ENCODE data around the gene PDE6C. TPM values are rescaled to one million over a fixed set of nuclear protein-coding genes. Genes with fewer than 3 reads are reported as not detected.

The PDE6C gene
- total RNA-seq, 4 donors from 2014 or later, result not detected

GRCh38 chr10:93697207-93697606, 84.9 kb downstream of the PDE6C start:
- no peak for TF ChIP-seq POLR2A (IDR thresholded peaks at IDR 0.05)
- TF ChIP-seq CTCF (IDR thresholded peaks at IDR 0.05), result no peak
- TF ChIP-seq EP300 (IDR thresholded peaks at IDR 0.05), result no peak
- Histone ChIP-seq H3K9me3 (no peaks in the 10 kb centered on the region), H3K36me3 (peaks cover 0 to 64% (median 0%) of the 10 kb centered on the region in 3 donors), H3K4me1 (peaks cover 0 to 45% (median 4%) of the 10 kb centered on the region in 4 donors), H3K27ac (no peak overlapping the region), H3K4me3 (no peak overlapping the region), H3K27me3 (no peaks in the 10 kb centered on the region)
- no peak for DNase-seq (ENCODE audit: low spot score in 2 of 2)
- 78 to 87% methylated on average over 2 of the region's 2 CpGs for WGBS, 2 donors

- Histone ChIP-seq H3K4me3 (peak overlapping the region; percentile 39 to 76 (median 67)), H3K27ac (peak overlapping the region; percentile 73 to 96 (median 86)), H3K9me3 (no peaks in the 10 kb centered on the region), H3K27me3 (no peaks in the 10 kb centered on the region), H3K4me1 (peaks cover 0 to 47% (median 6%) of the 10 kb centered on the region in 4 donors), H3K36me3 (peaks cover 0 to 28% (median 0%) of the 10 kb centered on the region in 3 donors)
- no peak for TF ChIP-seq CTCF (IDR thresholded peaks at IDR 0.05)
- WGBS, 2 donors, result 1% methylated on average over 9 of the region's 9 CpGs
- DNase-seq (ENCODE audit: low spot score in 2 of 2), result peak in 1 of 2 donors; percentile 29
These were observed 89.5 kb downstream of the PDE6C start for GRCh38 chr10:93701866-93702209.

- TF ChIP-seq EP300 (IDR thresholded peaks at IDR 0.05), result peak; percentile 75 to 97
- peak; percentile 47 to 71 for TF ChIP-seq POLR2A (IDR thresholded peaks at IDR 0.05)
- TF ChIP-seq CTCF (IDR thresholded peaks at IDR 0.05), result peak; percentile 33 to 85 (median 67)
- Histone ChIP-seq H3K27ac (peak within 1 kb of the TSS; percentile 73 to 96 (median 86)), H3K27me3 (no peaks in the 10 kb centered on the region), H3K9me3 (no peaks in the 10 kb centered on the region), H3K4me1 (peaks cover 0 to 47% (median 6%) of the 10 kb centered on the region in 4 donors), H3K4me3 (peak within 1 kb of the TSS; percentile 39 to 76 (median 67)), H3K36me3 (peaks cover 0 to 23% (median 0%) of the 10 kb centered on the region in 3 donors)
- 0% methylated on average over 42 to 52 of the region's 52 CpGs for WGBS, 2 donors
- peak; percentile 87 to 92 for DNase-seq (ENCODE audit: low spot score in 2 of 2)
These were observed 90.1 kb downstream of the PDE6C start, which contains the start of gene FRA10AC1 for GRCh38 chr10:93702210-93703001. FRA10AC1 (minus strand) TSS chr10:93702592; CDS start chr10:93700106, 2,486 bp downstream.

- H3K27ac ChIP-seq, result peak overlapping the region; percentile 71 to 96 (median 86)
- peaks cover 0 to 16% (median 0%) of the 10 kb centered on the region in 3 donors for H3K36me3 ChIP-seq
- TF ChIP-seq CTCF (IDR thresholded peaks at IDR 0.05) (no peak), POLR2A (IDR thresholded peaks at IDR 0.05) (no peak), EP300 (IDR thresholded peaks at IDR 0.05) (no peak)
- 2 to 5% methylated on average over 12 of the region's 12 CpGs for WGBS, 2 donors
- H3K9me3 ChIP-seq, result no peaks in the 10 kb centered on the region
- H3K27me3 ChIP-seq, result no peaks in the 10 kb centered on the region
- peak in 1 of 2 donors; percentile 19 for DNase-seq (ENCODE audit: low spot score in 2 of 2)
- peaks cover 0 to 47% (median 6%) of the 10 kb centered on the region in 4 donors for H3K4me1 ChIP-seq
- peak overlapping the region; percentile 39 to 76 (median 67) for H3K4me3 ChIP-seq
These were observed 90.7 kb downstream of the PDE6C start for GRCh38 chr10:93703066-93703465.

- peaks cover 0 to 40% (median 6%) of the 10 kb centered on the region in 4 donors for H3K4me1 ChIP-seq
- H3K4me3 ChIP-seq, result no peak overlapping the region
- DNase-seq (ENCODE audit: low spot score in 2 of 2), result no peak
- WGBS, 2 donors, result 56 to 58% methylated on average over 1 of the region's 1 CpG
- TF ChIP-seq EP300 (IDR thresholded peaks at IDR 0.05) (no peak), CTCF (IDR thresholded peaks at IDR 0.05) (no peak), POLR2A (IDR thresholded peaks at IDR 0.05) (no peak)
- peaks cover 0 to 8% (median 0%) of the 10 kb centered on the region in 3 donors for H3K36me3 ChIP-seq
- H3K9me3 ChIP-seq, result no peaks in the 10 kb centered on the region
- no peak overlapping the region for H3K27ac ChIP-seq
- H3K27me3 ChIP-seq, result no peaks in the 10 kb centered on the region
These were observed 91.5 kb downstream of the PDE6C start for GRCh38 chr10:93703841-93704240.

All from tibial nerve (tissue), 4 donors.